H1 (cell line): ENCODE results near the gene EIF3B. TPM values are rescaled to one million over a fixed set of nuclear protein-coding genes. Genes with fewer than 3 reads are reported as not detected.

Source experiments
- CTCF ChIA-PET: fragments of 300-600 bp; sonication (Branson Sonifier 250); formaldehyde crosslinking; loops from one replicate; lab custom pipeline; 2021; ENCODE audit not compliant: partially characterized antibody; lab: Charles Lee
- POLR2A ChIA-PET: fragments of 300-600 bp; sonication (Branson Sonifier 250); formaldehyde crosslinking; loops from one replicate; lab custom pipeline; 2021; ENCODE audit warnings: inconsistent platforms; ENCODE audit not compliant: partially characterized antibody; lab: Charles Lee
- DNase-seq, 2 experiments: peaks; one replicate each; pipeline versions ENCODE4 v3.0.0 to v3.0.0-alpha.2; 2010 to 2022; ENCODE audit warnings: low spot score in 2 of 2, low read depth in 1 of 2, mixed read lengths in 1 of 2
- FAIRE-seq: peaks from 2 replicates; lab custom pipeline; 2011; peaks lifted over from hg19 to GRCh38; lab: Jason Lieb, UNC
- H2AFZ ChIP-seq: 2 replicates; pipeline ENCODE4 v1.8.1; 2012; ENCODE audit warnings: low read length, inconsistent platforms
- H2AK5ac ChIP-seq: 2 replicates; pipeline ENCODE4 v1.6.1; 2013; ENCODE audit warnings: low read depth, low read length
- H2BK120ac ChIP-seq: replicated peaks from 2 replicates; pipeline ENCODE3; 2013; ENCODE audit warnings: low read depth, low read length, inconsistent platforms
- H2BK12ac ChIP-seq: 2 replicates; pipeline ENCODE4 v1.6.1; 2013; ENCODE audit warnings: low read depth, low read length
- H2BK15ac ChIP-seq: 2 replicates; pipeline ENCODE4 v1.6.1; 2013; ENCODE audit warnings: low read length
- H2BK20ac ChIP-seq: 2 replicates; pipeline ENCODE4 v1.6.1; 2013; ENCODE audit warnings: low read length
- H2BK5ac ChIP-seq: 2 replicates; pipeline ENCODE4 v1.6.1; 2013; ENCODE audit warnings: low read depth, low read length
- H3K14ac ChIP-seq: 2 replicates; pipeline ENCODE4 v1.6.1; 2013; ENCODE audit warnings: inconsistent platforms; ENCODE audit not compliant: insufficient read length
- H3K18ac ChIP-seq: 2 replicates; pipeline ENCODE4 v1.6.1; 2013; ENCODE audit warnings: low read length; ENCODE audit errors: extremely low read depth
- H3K23ac ChIP-seq: 2 replicates; pipeline ENCODE4 v1.6.1; 2013; ENCODE audit warnings: inconsistent platforms; ENCODE audit not compliant: insufficient read length
- H3K23me2 ChIP-seq: 2 replicates; pipeline ENCODE4 v1.6.1; 2013; ENCODE audit warnings: low read depth, low read length
- H3K27ac ChIP-seq: 2 replicates; pipeline ENCODE4 v1.6.1; 2011; ENCODE audit warnings: low read depth, low read length, inconsistent platforms
- H3K27me3 ChIP-seq, 4 experiments: replicated peaks in 1 of 4; 1 replicate in 1 of 4; 2 replicates in 3 of 4; pipeline versions ENCODE4 v1.6.1 to v1.8.1; 2011 to 2013; ENCODE audit warnings: low read length in 3 of 4, mild to moderate bottlenecking in 3 of 4, inconsistent platforms in 2 of 4, mixed read lengths in 2 of 4, moderate library complexity in 1 of 4; ENCODE audit not compliant: control insufficient read depth in 3 of 4, insufficient read depth in 3 of 4; ENCODE audit errors: extremely low read depth in 1 of 4
- H3K36me3 ChIP-seq, 4 experiments: 2 replicates each; pipeline versions ENCODE4 v1.6.1 to v1.8.1; 2011 to 2013; ENCODE audit warnings: mild to moderate bottlenecking in 4 of 4, low read length in 3 of 4, moderate library complexity in 2 of 4, control low read depth in 1 of 4, inconsistent platforms in 1 of 4; ENCODE audit not compliant: insufficient read depth in 4 of 4, control insufficient read depth in 2 of 4
- H3K4ac ChIP-seq: replicated peaks from 2 replicates; pipeline ENCODE3; 2013; ENCODE audit warnings: low read length, low read depth, mixed read lengths, inconsistent platforms; ENCODE audit not compliant: insufficient read length
- H3K4me1 ChIP-seq, 4 experiments: replicated peaks in 1 of 4; 1 replicate in 1 of 4; 2 replicates in 3 of 4; pipeline versions ENCODE4 v1.6.1 to v1.8.1; 2011 to 2013; ENCODE audit warnings: low read length in 3 of 4, inconsistent platforms in 2 of 4, mixed read lengths in 1 of 4; ENCODE audit not compliant: insufficient read depth in 4 of 4, control insufficient read depth in 3 of 4
- H3K4me2 ChIP-seq, 2 experiments: 2 replicates each; pipeline versions ENCODE4 v1.6.1 to v1.8.1; 2011 to 2013; ENCODE audit warnings: low read depth in 2 of 2, low read length in 2 of 2, control low read depth in 1 of 2, inconsistent platforms in 1 of 2, mild to moderate bottlenecking in 1 of 2; ENCODE audit not compliant: insufficient read depth in 1 of 2
- H3K4me3 ChIP-seq, 4 experiments: fragments of 200-600, 300-600 bp in 1 of 4; sonication (generic), shearing (Covaris generic), sonication (Bioruptor Twin) in 1 of 4; 2 replicates each; pipeline versions ENCODE4 v1.5.1 to v1.8.1; 2011 to 2016; ENCODE audit warnings: low read length in 4 of 4, low read depth in 3 of 4, control low read depth in 2 of 4, inconsistent platforms in 2 of 4, mild to moderate bottlenecking in 2 of 4, mixed read lengths in 1 of 4, moderate library complexity in 1 of 4; ENCODE audit not compliant: insufficient read depth in 2 of 4; ENCODE audit errors: extremely low read depth in 1 of 4
- H3K56ac ChIP-seq: replicated peaks from 2 replicates; pipeline ENCODE3; 2013; ENCODE audit warnings: low read depth, mild to moderate bottlenecking, mixed read lengths, low read length, inconsistent platforms; ENCODE audit not compliant: insufficient read length
- H3K79me1 ChIP-seq: 2 replicates; pipeline ENCODE4 v1.6.1; 2013; ENCODE audit warnings: low read depth, low read length, control low read depth
- H3K79me2 ChIP-seq, 2 experiments: 2 replicates each; pipeline versions ENCODE4 v1.6.1 to v1.8.1; 2012 to 2013; ENCODE audit warnings: low read length in 2 of 2, mild to moderate bottlenecking in 2 of 2, inconsistent platforms in 1 of 2; ENCODE audit not compliant: insufficient read depth in 2 of 2, control insufficient read depth in 1 of 2
- H3K9ac ChIP-seq, 4 experiments: replicated peaks in 1 of 4; 1 replicate in 1 of 4; 2 replicates in 3 of 4; pipeline versions ENCODE4 v1.6.1 to v1.8.1; 2011 to 2013; ENCODE audit warnings: low read depth in 3 of 4, low read length in 3 of 4, control low read depth in 2 of 4, mild to moderate bottlenecking in 2 of 4, moderate library complexity in 2 of 4, inconsistent platforms in 1 of 4; ENCODE audit errors: extremely low read depth in 1 of 4
- H3K9me3 ChIP-seq, 2 experiments: 2 replicates each; pipeline versions ENCODE4 v1.6.1 to v1.8.1; 2012 to 2013; ENCODE audit warnings: mild to moderate bottlenecking in 2 of 2, moderate library complexity in 2 of 2, control low read depth in 1 of 2, inconsistent platforms in 1 of 2, low read depth in 1 of 2, low read length in 1 of 2, mixed read lengths in 1 of 2; ENCODE audit not compliant: insufficient read depth in 2 of 2
- H4K20me1 ChIP-seq, 2 experiments: replicated peaks in 1 of 2; 2 replicates each; pipeline versions ENCODE3 to v1.8.1; 2011 to 2013; ENCODE audit warnings: inconsistent platforms in 2 of 2, low read length in 2 of 2, mild to moderate bottlenecking in 1 of 2; ENCODE audit not compliant: insufficient read depth in 2 of 2, control insufficient read depth in 1 of 2
- H4K5ac ChIP-seq: 2 replicates; pipeline ENCODE4 v1.6.1; 2013; ENCODE audit warnings: low read length, low read depth, mixed read lengths, inconsistent platforms; ENCODE audit not compliant: insufficient read length
- H4K8ac ChIP-seq: 2 replicates; pipeline ENCODE4 v1.8.0; 2013; ENCODE audit warnings: mild to moderate bottlenecking, moderate library complexity, low read length, inconsistent platforms; ENCODE audit not compliant: insufficient read depth; ENCODE audit errors: extremely low read depth
- H4K91ac ChIP-seq: replicated peaks from 2 replicates; pipeline ENCODE3; 2013; ENCODE audit warnings: low read length, mixed read lengths, inconsistent platforms; ENCODE audit not compliant: insufficient read length
- ATF2 ChIP-seq: IDR thresholded peaks from 2 replicates; pipeline ENCODE4 v1.6.1; 2012; ENCODE audit warnings: low read length, inconsistent platforms
- BRCA1 ChIP-seq: IDR thresholded peaks from 2 replicates; pipeline ENCODE4 v1.6.1; 2012; ENCODE audit warnings: low read depth, low read length, improper control_type of control experiment
- CBX5 ChIP-seq: fragments of 300-800, 300-1000 bp; sonication (generic); IDR thresholded peaks from 2 replicates; pipeline ENCODE4 v1.7.1; 2016; ENCODE audit warnings: antibody characterized with exemption, low read length, low read depth
- CEBPB ChIP-seq: IDR thresholded peaks from 2 replicates; pipeline ENCODE4 v1.6.1; 2012; ENCODE audit warnings: low read depth, low read length
- CHD2 ChIP-seq: IDR thresholded peaks from 2 replicates; pipeline ENCODE4 v1.6.1; 2012; ENCODE audit warnings: low read length, improper control_type of control experiment
- EZH2 ChIP-seq: fragments of 200-600 bp; sonication (generic); IDR thresholded peaks from 2 replicates; pipeline ENCODE4 v1.7.1; 2012; ENCODE audit warnings: low read depth, mild to moderate bottlenecking, moderate library complexity, low read length, inconsistent platforms; ENCODE audit not compliant: severe bottlenecking
- MAFK ChIP-seq: IDR thresholded peaks from 2 replicates; pipeline ENCODE4 v1.6.1; 2012; ENCODE audit warnings: low read depth, mild to moderate bottlenecking, improper control_type of control experiment, low read length
- MAX ChIP-seq: IDR thresholded peaks from 2 replicates; pipeline ENCODE4 v1.6.1; 2012; ENCODE audit warnings: inconsistent platforms
- NANOG ChIP-seq: IDR thresholded peaks from 2 replicates; pipeline ENCODE4 v1.6.1; 2011; ENCODE audit warnings: low read length, low read depth, mild to moderate bottlenecking, inconsistent platforms; ENCODE audit not compliant: insufficient read depth, poor library complexity, severe bottlenecking
- POLR2A ChIP-seq, 2 experiments: IDR thresholded peaks; 1 replicate in 1 of 2; 2 replicates in 1 of 2; pipeline ENCODE4 v1.6.1; 2011; ENCODE audit warnings: low read depth in 2 of 2, low read length in 2 of 2, mild to moderate bottlenecking in 2 of 2; ENCODE audit errors: control extremely low read depth in 1 of 2
- RBBP5 ChIP-seq: IDR thresholded peaks from 2 replicates; pipeline ENCODE4 v1.7.1; 2012; ENCODE audit warnings: low read depth, mild to moderate bottlenecking, inconsistent platforms, low read length, moderate library complexity, borderline replicate concordance
- SRF ChIP-seq: IDR thresholded peaks from 2 replicates; pipeline ENCODE4 v1.6.1; 2011; ENCODE audit warnings: mild to moderate bottlenecking, low read depth, low read length, moderate library complexity
- YY1 ChIP-seq: IDR thresholded peaks from 2 replicates; pipeline ENCODE4 v1.6.1; 2011; ENCODE audit warnings: low read depth, mild to moderate bottlenecking, low read length
- WGBS, 2 experiments: shearing (Covaris generic) in 1 of 2; methylation state at CpG; one replicate each; pipeline versions ENCODE4 v1.1.6 to v1.1.7; 2013 to 2015; ENCODE audit warnings: low lambda C conversion rate in 2 of 2, mixed read lengths in 2 of 2, inconsistent platforms in 1 of 2, low coverage in 1 of 2, missing lambda C conversion rate in 1 of 2; ENCODE audit not compliant: insufficient replicate concordance in 2 of 2, insufficient coverage in 1 of 2, insufficient read length in 1 of 2; ENCODE audit errors: extremely low coverage in 1 of 2, missing lambda C conversion rate in 1 of 2; 5-methylcytosine and 5-hydroxymethylcytosine counted together
- polyA plus RNA-seq, 7 experiments: library from polyadenylated mRNA; depleted of rRNA in 3 of 7; stranded (reverse) in 5 of 7; unstranded in 2 of 7; fragments of >200 nt in 5 of 7; fragments of 200-250 nt in 2 of 7; gene quantifications; 1 replicate in 5 of 7; 2 replicates in 1 of 7; 4 replicates in 1 of 7; pipeline versions ENCODE4 v1.2.1 to v1.2.3, GENCODE V29; 2011 to 2013; ENCODE audit warnings: missing spikeins in 2 of 7, mixed read lengths in 2 of 7
- total RNA-seq: library from RNA; stranded (reverse); fragmentation: NEBNext Ultra II Directional; extraction: Animal tissue kit (Norgen Biotek cat#: 25700); gene quantifications from 2 replicates; pipeline ENCODE4 v1.2.1, GENCODE V29; 2021

EIF3B gene
- total and polyA plus RNA-seq, 2 of the 8 experiments (the other 6 are each of a cell fraction or from before 2014, with no cell fraction given), result 167 to 316 TPM

- Histone ChIP-seq H3K4ac (no peak overlapping the region), H3K23ac (no peak overlapping the region), H3K4me3 (no peak overlapping the region), H3K14ac (no peak overlapping the region), H3K23me2 (no peaks in the 10 kb centered on the region), H4K20me1 (peaks cover 1 to 4% of the 10 kb centered on the region in 2 experiments), H3K4me2 (no peak overlapping the region), H4K8ac (no peak overlapping the region), H2BK20ac (no peak overlapping the region), H3K36me3 (peaks cover 0 to 3% (median 0%) of the 10 kb centered on the region in 4 experiments; a peak in 2 of 8 replicates), H3K56ac (no peak overlapping the region), H2AK5ac (no peak overlapping the region), H3K27ac (no peak overlapping the region), H2BK15ac (no peak overlapping the region), H4K5ac (no peak overlapping the region), H2BK120ac (no peak overlapping the region), H3K79me1 (no peaks in the 10 kb centered on the region), H3K9me3 (no peaks in the 10 kb centered on the region), H3K79me2 (no peaks in the 10 kb centered on the region), H2BK5ac (no peak overlapping the region), H2BK12ac (no peak overlapping the region), H2AFZ (no peak overlapping the region), H3K9ac (no peak overlapping the region), H3K4me1 (no peaks in the 10 kb centered on the region), H4K91ac (no peak overlapping the region), H3K18ac (no peak overlapping the region), H3K27me3 (no peaks in the 10 kb centered on the region)
- ChIA-PET POLR2A (interaction anchor here (1.0 to 3.2 kb wide), 6 partner anchors 9 to 25 kb away, joined by 3 to 18 read pairs (median 4); partner anchors contain the start of gene EIF3B), CTCF (interaction anchor here (0.6 to 1.9 kb wide), 6 partner anchors 8 to 383 kb away, joined by 3 to 5 read pairs (median 4); partner anchors contain the start of gene EIF3B)
- DNase-seq, result no peak
- WGBS, 2 experiments, result 89% methylated on average over 6 of the region's 6 CpGs; no CpG with 5 or more reads in 1 of the 2 experiments
- no peak for FAIRE-seq
- TF ChIP-seq MAX (no peak), NANOG (no peak), CHD2 (no peak), CBX5 (no peak), CEBPB (no peak), YY1 (no peak), RBBP5 (no peak), ATF2 (no peak), POLR2A (IDR thresholded peaks at IDR 0.05; ENCODE audit: control extremely low read depth in 1 of 2, low read depth in 2 of 2, low read length in 2 of 2) (no peak), EZH2 (no peak), BRCA1 (no peak), MAFK (no peak), SRF (no peak)
Measured at GRCh38 chr7:2331707-2332106, 22.9 kb upstream of the EIF3B start.
